ENCODE data around the gene ORM2. TPM values are rescaled to one million over a fixed set of nuclear protein-coding genes. Genes with fewer than 3 reads are reported as not detected.
A peak's percentile ranks its signal among the peaks of the same experiment; 100 is the strongest.

The ORM2 gene
- total RNA-seq, 4 donors from 2014 or later = not detected

GRCh38 chr9:114291064-114291474 is 38.6 kb upstream of the ORM2 start:
- Histone ChIP-seq H3K4me3 (no peak overlapping the region), H3K27me3 (no peaks in the 10 kb centered on the region), H3K4me1 (no peaks in the 10 kb centered on the region), H3K27ac (no peak overlapping the region), H3K36me3 (no peaks in the 10 kb centered on the region), H3K9me3 (peaks cover 0 to 4% (median 0%) of the 10 kb centered on the region in 4 donors)
- peak; percentile 70 to 94 (median 88) for TF ChIP-seq CTCF (IDR thresholded peaks at IDR 0.05)
- TF ChIP-seq POLR2A (IDR thresholded peaks at IDR 0.05) = no peak
- DNase-seq = peak; percentile 63 to 90 (median 84)

GRCh38 chr9:114291886-114292590 is 37.6 kb upstream of the ORM2 start:
- Histone ChIP-seq H3K27ac (no peak overlapping the region), H3K4me1 (no peaks in the 10 kb centered on the region), H3K4me3 (no peak overlapping the region), H3K27me3 (no peaks in the 10 kb centered on the region), H3K9me3 (peaks cover 0 to 4% (median 0%) of the 10 kb centered on the region in 4 donors), H3K36me3 (no peaks in the 10 kb centered on the region)
- no peak for TF ChIP-seq POLR2A (IDR thresholded peaks at IDR 0.05)
- TF ChIP-seq CTCF (IDR thresholded peaks at IDR 0.05) = no peak
- DNase-seq = peak in 2 of 3 donors; percentile 10 to 20

- TF ChIP-seq POLR2A (IDR thresholded peaks at IDR 0.05) (no peak), CTCF (IDR thresholded peaks at IDR 0.05) (no peak)
- no peaks in the 10 kb centered on the region for H3K4me1 ChIP-seq
- no peak for DNase-seq
- H3K36me3 ChIP-seq = no peaks in the 10 kb centered on the region
- no peak overlapping the region for H3K4me3 ChIP-seq
- no peaks in the 10 kb centered on the region for H3K27me3 ChIP-seq
- peaks cover 0 to 4% (median 0%) of the 10 kb centered on the region in 4 donors for H3K9me3 ChIP-seq
- no peak overlapping the region for H3K27ac ChIP-seq
Observed at GRCh38 chr9:114294664-114295063, 35.0 kb upstream of the ORM2 start.

- H3K4me3 ChIP-seq = no peak overlapping the region
- H3K27ac ChIP-seq = no peak overlapping the region
- no peak for TF ChIP-seq CTCF (IDR thresholded peaks at IDR 0.05)
- TF ChIP-seq POLR2A (IDR thresholded peaks at IDR 0.05) = no peak
- H3K9me3 ChIP-seq = peaks cover 0 to 4% (median 0%) of the 10 kb centered on the region in 4 donors
- no peaks in the 10 kb centered on the region for H3K27me3 ChIP-seq
- no peak for DNase-seq
- H3K36me3 ChIP-seq = no peaks in the 10 kb centered on the region
- H3K4me1 ChIP-seq = no peaks in the 10 kb centered on the region
Observed at GRCh38 chr9:114296338-114296737, 33.3 kb upstream of the ORM2 start.

- Histone ChIP-seq H3K4me1 (no peaks in the 10 kb centered on the region), H3K4me3 (no peak overlapping the region), H3K9me3 (peaks cover 0 to 3% (median 0%) of the 10 kb centered on the region in 4 donors), H3K36me3 (no peaks in the 10 kb centered on the region), H3K27ac (no peak overlapping the region), H3K27me3 (no peaks in the 10 kb centered on the region)
- peak in 1 of 3 donors; percentile 18 for DNase-seq
- TF ChIP-seq CTCF (IDR thresholded peaks at IDR 0.05) (no peak), POLR2A (IDR thresholded peaks at IDR 0.05) (no peak)
Observed at GRCh38 chr9:114299286-114300152, 30.1 kb upstream of the ORM2 start.

All from Peyer's patch (tissue), 4 donors.